ENCODE measurements around the gene NRP2.

The NRP2 gene

DNA sequence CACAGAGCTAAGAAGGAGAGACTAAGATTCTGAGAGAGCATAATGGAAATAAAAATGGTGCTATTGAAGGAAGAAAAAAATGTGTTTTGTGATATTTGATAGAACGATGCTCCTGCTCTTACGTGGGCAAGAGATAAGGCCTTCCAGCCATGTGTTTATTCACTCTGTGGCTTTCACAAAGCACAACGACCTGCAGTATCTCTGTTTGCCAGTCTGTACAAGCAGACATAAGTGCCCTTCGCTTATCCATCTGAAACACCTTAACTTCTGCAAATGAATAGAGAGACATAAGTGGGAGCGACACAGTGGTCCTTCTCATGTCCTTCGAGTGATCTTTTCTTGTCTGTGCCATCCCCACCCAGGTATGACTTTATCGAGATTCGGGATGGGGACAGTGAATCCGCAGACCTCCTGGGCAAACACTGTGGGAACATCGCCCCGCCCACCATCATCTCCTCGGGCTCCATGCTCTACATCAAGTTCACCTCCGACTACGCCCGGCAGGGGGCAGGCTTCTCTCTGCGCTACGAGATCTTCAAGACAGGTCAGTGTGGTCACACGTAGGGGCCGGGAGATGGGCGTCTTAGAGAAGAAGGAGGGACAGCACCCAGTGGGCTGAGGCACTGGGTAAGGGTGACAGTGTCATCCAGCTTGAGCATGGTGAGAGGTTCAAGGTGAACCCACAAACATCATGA is 33.7 kb downstream of the NRP2 start:
- no peak for DNase-seq
- H3K4me1 Mint-ChIP-seq = peaks cover 4% of the 10 kb centered on the region
- no peaks in the 10 kb centered on the region for H3K9me3 Mint-ChIP-seq
- no peak overlapping the region for H3K4me3 Mint-ChIP-seq
- CTCF ChIA-PET = no interaction called here
- no peaks in the 10 kb centered on the region for H3K36me3 Mint-ChIP-seq
- H3K27me3 Mint-ChIP-seq = peaks cover 17% of the 10 kb centered on the region
- H3K27ac Mint-ChIP-seq = no peak overlapping the region

- no peaks in the 10 kb centered on the region for H3K9me3 Mint-ChIP-seq
- H3K27me3 Mint-ChIP-seq = peaks cover 12% of the 10 kb centered on the region
- no peak for DNase-seq
- no peak overlapping the region for H3K27ac Mint-ChIP-seq
- H3K4me1 Mint-ChIP-seq = peaks cover 4% of the 10 kb centered on the region
- no peaks in the 10 kb centered on the region for H3K36me3 Mint-ChIP-seq
- no peak overlapping the region for H3K4me3 Mint-ChIP-seq
- CTCF ChIA-PET = no interaction called here
These were observed 35.0 kb downstream of the NRP2 start for GRCh38 chr2:205717175-205717846.

DNA sequence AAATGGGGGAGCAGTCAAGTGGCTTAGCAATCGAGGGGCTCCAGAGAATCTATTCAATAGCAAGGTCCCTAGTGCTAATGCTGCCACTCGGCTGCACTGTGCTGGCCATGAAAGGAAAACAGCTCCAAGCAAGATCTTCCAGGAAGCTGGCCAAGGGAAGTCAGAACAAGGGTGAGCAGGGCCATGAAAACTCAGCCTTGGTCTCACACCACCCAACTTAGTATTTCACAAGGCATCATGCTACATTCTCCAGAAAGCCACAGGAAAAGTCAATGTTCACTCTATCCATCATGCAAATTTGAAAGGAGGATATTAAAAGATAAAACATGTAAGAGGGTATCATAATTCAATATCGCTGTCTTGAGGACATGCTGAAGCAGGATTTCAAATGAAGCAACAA is 35.7 kb downstream of the NRP2 start:
- Mint-ChIP-seq H3K27ac (no peak overlapping the region), H3K4me1 (peaks cover 4% of the 10 kb centered on the region), H3K36me3 (no peaks in the 10 kb centered on the region), H3K27me3 (peaks cover 12% of the 10 kb centered on the region), H3K9me3 (no peaks in the 10 kb centered on the region), H3K4me3 (no peak overlapping the region)
- DNase-seq = no peak
- CTCF ChIA-PET = no interaction called here

DNA sequence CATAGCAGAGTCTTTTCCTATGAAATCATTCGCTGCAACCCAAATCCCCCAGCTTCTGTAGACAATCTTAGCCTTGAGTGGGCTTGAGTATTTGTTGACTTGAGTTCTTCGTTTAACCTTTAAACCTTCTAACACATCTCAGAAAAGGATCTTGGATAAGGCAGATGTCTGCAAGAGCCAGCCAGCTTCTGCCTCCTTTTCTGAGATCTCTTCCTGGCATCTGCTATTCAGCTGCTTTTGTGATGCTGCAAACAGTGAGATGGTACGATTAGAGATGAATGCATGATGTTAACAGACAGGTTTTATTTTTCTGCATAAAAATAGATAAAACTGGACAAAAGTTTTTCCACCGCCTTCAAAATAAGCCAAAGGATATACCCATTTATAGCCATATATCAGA is 37.5 kb downstream of the NRP2 start:
- no peak overlapping the region for H3K27ac Mint-ChIP-seq
- H3K36me3 Mint-ChIP-seq = peaks cover 1% of the 10 kb centered on the region
- H3K4me1 Mint-ChIP-seq = peaks cover 3% of the 10 kb centered on the region

DNA sequence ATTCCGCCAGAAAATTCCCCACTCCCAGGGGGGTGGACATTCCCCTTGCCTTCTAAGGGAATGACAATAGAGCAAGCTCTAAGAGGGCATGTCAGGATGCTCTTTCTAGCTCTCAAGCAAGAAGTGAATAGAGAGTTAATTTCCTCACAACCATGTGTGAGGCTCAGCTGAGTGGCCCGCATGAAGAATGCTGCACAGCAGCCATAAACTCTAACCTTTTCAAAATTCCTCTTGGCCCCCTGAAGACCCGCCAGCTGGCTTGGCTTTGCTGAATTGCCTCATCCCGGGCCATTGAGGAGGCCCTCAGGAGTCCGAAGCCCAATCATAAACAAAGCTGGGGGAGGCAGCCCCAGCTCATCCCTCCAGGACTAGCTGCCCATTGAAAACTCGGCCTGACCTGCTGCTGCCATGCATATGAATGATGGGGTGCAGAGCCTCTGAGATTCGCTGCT is 38.2 kb downstream of the NRP2 start:
- no peak for DNase-seq
- CTCF ChIA-PET = interaction anchor here (1.2 to 1.3 kb wide), 2 partner anchors 8 to 9 kb away, joined by 4 to 5 read pairs; no protein-coding TSS in a partner anchor
- H3K27me3 Mint-ChIP-seq = peaks cover 12% of the 10 kb centered on the region
- no peaks in the 10 kb centered on the region for H3K9me3 Mint-ChIP-seq
- H3K4me1 Mint-ChIP-seq = peaks cover 3% of the 10 kb centered on the region
- no peak overlapping the region for H3K27ac Mint-ChIP-seq
- H3K4me3 Mint-ChIP-seq = no peak overlapping the region
- H3K36me3 Mint-ChIP-seq = peaks cover 3% of the 10 kb centered on the region

More for the DNA sequence above, 37.5 kb downstream of the NRP2 start:
- no peak for DNase-seq
- Mint-ChIP-seq H3K27me3 (peaks cover 12% of the 10 kb centered on the region), H3K4me3 (no peak overlapping the region), H3K9me3 (no peaks in the 10 kb centered on the region)
- CTCF ChIA-PET = no interaction called here

DNA sequence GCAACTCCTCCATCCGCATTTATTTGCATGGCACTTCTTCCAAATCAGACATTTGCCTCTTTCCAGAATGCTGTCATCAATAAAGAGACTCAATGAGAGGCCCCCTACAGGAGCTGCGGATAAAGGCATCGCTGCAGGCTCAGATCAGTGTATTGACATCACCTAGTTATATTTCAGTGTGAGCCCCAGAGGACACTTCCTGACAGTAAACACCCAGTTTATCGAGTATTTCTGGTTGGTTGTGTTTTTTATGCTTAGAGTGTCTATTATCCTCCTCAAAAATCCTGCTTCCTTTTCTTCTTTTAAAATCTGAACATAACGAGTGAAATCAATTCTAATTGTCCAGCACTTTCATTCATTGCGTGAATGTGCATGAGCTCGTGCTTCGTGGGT is 38.8 kb downstream of the NRP2 start:
- CTCF ChIA-PET = interaction anchor here (1.0 to 1.3 kb wide), 3 partner anchors 8 to 30 kb away, joined by 3 to 5 read pairs (median 4); no protein-coding TSS in a partner anchor

GRCh38 chr2:205722283-205722918 is 40.1 kb downstream of the NRP2 start:
- Mint-ChIP-seq H3K36me3 (peaks cover 3% of the 10 kb centered on the region), H3K4me1 (peaks cover 3% of the 10 kb centered on the region), H3K27me3 (peaks cover 8% of the 10 kb centered on the region), H3K27ac (no peak overlapping the region), H3K9me3 (no peaks in the 10 kb centered on the region), H3K4me3 (no peak overlapping the region)
- CTCF ChIA-PET = interaction anchor here (1.3 to 1.5 kb wide), 2 partner anchors 10 to 53 kb away, joined by 3 read pairs; no protein-coding TSS in a partner anchor
- no peak for DNase-seq

More for the DNA sequence above, 38.8 kb downstream of the NRP2 start:
- Mint-ChIP-seq H3K27ac (no peak overlapping the region), H3K27me3 (peaks cover 12% of the 10 kb centered on the region), H3K4me3 (no peak overlapping the region), H3K4me1 (peaks cover 3% of the 10 kb centered on the region), H3K9me3 (no peaks in the 10 kb centered on the region), H3K36me3 (peaks cover 3% of the 10 kb centered on the region)
- DNase-seq = no peak

DNA sequence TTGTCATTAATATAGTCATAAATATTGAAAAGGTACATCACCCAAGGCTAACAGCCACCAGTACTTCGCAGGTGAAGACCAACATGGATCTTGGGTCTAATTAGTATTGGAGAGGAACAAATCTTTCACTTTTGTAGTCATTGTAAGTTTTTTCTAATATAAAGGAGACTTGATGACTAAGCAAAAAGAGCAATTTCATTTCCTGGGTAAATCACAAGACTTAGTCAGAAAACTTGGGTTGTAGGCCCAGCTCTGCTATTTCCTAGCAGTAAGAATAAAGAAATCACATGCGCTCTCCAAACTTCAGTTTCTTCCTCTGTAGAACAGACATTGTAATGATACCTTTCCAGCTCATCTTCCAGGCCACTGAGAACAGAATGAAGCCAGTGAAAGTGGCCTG is 40.9 kb downstream of the NRP2 start:
- no peak overlapping the region for H3K27ac Mint-ChIP-seq
- CTCF ChIA-PET = interaction anchor here (1.3 to 1.5 kb wide), 2 partner anchors 11 to 53 kb away, joined by 3 read pairs; no protein-coding TSS in a partner anchor

GRCh38 chr2:205725059-205725458 is 42.8 kb downstream of the NRP2 start:
- Mint-ChIP-seq H3K36me3 (peaks cover 3% of the 10 kb centered on the region), H3K9me3 (no peaks in the 10 kb centered on the region), H3K27me3 (peaks cover 4% of the 10 kb centered on the region), H3K4me1 (peaks cover 3% of the 10 kb centered on the region), H3K27ac (no peak overlapping the region), H3K4me3 (no peak overlapping the region)
- no peak for DNase-seq
- CTCF ChIA-PET = no interaction called here

More for the DNA sequence above, 40.9 kb downstream of the NRP2 start:
- H3K36me3 Mint-ChIP-seq = peaks cover 3% of the 10 kb centered on the region
- peaks cover 7% of the 10 kb centered on the region for H3K27me3 Mint-ChIP-seq
- H3K4me3 Mint-ChIP-seq = no peak overlapping the region
- DNase-seq = no peak
- no peaks in the 10 kb centered on the region for H3K9me3 Mint-ChIP-seq
- H3K4me1 Mint-ChIP-seq = peaks cover 3% of the 10 kb centered on the region

DNA sequence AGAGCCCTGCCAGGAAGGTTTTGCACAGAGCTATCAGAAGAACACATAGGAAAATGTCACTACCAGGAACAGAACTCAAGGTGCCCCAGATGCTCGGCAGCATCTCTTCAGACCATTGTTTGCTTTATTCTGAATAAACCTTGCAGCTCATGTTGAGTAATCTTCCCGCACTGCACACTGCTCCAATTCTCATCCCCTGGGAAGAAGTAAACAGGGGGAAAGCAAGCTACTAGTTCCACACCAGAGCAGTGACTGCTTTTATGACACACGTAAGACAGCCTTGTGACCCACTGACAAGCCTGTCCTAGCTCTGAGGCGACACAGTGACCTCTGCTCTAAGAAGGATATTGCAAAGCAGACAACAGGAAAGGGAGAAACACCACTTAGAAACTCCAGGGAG is 44.2 kb downstream of the NRP2 start:
- Mint-ChIP-seq H3K4me3 (no peak overlapping the region), H3K27ac (no peak overlapping the region), H3K9me3 (no peaks in the 10 kb centered on the region), H3K4me1 (peaks cover 3% of the 10 kb centered on the region), H3K27me3 (no peaks in the 10 kb centered on the region), H3K36me3 (peaks cover 3% of the 10 kb centered on the region)
- CTCF ChIA-PET = no interaction called here
- DNase-seq = no peak

GRCh38 chr2:205727174-205727573 is 44.9 kb downstream of the NRP2 start:
- Mint-ChIP-seq H3K36me3 (peaks cover 3% of the 10 kb centered on the region), H3K27me3 (no peaks in the 10 kb centered on the region), H3K4me1 (peaks cover 3% of the 10 kb centered on the region), H3K27ac (no peak overlapping the region), H3K4me3 (no peak overlapping the region), H3K9me3 (no peaks in the 10 kb centered on the region)
- CTCF ChIA-PET = no interaction called here
- DNase-seq = no peak

GRCh38 chr2:205728366-205728765 is 46.1 kb downstream of the NRP2 start:
- CTCF ChIA-PET = no interaction called here
- Mint-ChIP-seq H3K27ac (no peak overlapping the region), H3K36me3 (peaks cover 3% of the 10 kb centered on the region), H3K4me3 (no peak overlapping the region), H3K9me3 (no peaks in the 10 kb centered on the region), H3K27me3 (peaks cover 1% of the 10 kb centered on the region), H3K4me1 (peaks cover under 1% of the 10 kb centered on the region)
- no peak for DNase-seq

- DNase-seq = no peak
- CTCF ChIA-PET = no interaction called here
- Mint-ChIP-seq H3K27me3 (peaks cover 4% of the 10 kb centered on the region), H3K4me1 (no peaks in the 10 kb centered on the region), H3K36me3 (no peaks in the 10 kb centered on the region), H3K9me3 (no peaks in the 10 kb centered on the region), H3K4me3 (no peak overlapping the region), H3K27ac (no peak overlapping the region)
These were observed 47.9 kb downstream of the NRP2 start for GRCh38 chr2:205730191-205730590.

DNA sequence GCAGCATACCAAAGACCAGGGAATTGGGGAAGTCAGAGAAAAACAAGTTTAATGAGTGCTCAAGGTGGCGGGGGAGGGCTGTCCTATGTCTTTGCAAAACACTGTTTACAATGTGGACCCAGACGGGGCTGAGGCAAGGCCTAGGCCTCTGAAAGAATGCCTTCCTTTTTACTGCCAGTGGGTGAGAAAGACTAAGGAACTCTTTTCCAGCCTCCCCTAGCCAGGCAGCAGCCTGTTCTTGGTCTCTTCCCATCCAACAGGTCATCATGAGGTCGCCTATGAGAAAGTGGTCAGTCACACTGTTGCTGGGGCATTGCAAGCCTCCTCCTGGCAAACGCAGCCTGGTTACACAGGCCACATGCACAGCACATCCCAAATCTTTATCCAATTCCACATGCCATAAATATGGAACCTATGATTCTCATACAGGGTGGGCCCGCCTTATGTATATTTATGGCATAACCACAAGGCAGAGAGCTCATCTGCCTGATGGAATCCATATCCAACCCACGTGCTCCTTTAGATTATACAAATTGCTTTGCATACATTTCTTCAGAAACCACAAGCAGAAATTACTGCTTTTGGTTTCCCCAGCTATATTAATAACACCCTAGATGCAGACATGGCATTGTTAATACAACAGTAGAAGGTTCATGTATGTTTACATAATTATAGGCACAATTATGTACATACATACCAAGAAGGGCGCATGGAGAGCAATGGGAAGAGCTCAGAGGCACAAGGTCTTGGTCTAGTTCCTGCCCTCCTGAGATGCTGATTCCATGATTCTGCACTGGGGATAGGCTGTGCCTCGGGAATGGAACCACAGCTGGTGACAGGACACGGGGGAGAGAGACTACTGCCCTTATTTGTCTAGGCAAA is 48.6 kb downstream of the NRP2 start:
- Mint-ChIP-seq H3K4me1 (no peaks in the 10 kb centered on the region), H3K4me3 (no peak overlapping the region), H3K27ac (no peak overlapping the region), H3K36me3 (no peaks in the 10 kb centered on the region), H3K9me3 (no peaks in the 10 kb centered on the region), H3K27me3 (peaks cover 4% of the 10 kb centered on the region)
- no peak for DNase-seq
- CTCF ChIA-PET = no interaction called here

All from activated naive CD4-positive, alpha-beta T cell treated with anti-CD3 and anti-CD28 coated beads, Interleukin-2, amount 10 ng/mL, durations not matched to agents 7 days and 5 days (primary cell).